Osteocyte (in vitro differentiated cells): ENCODE results near the gene RIN3. TPM values are rescaled to one million over a fixed set of nuclear protein-coding genes. Genes with fewer than 3 reads are reported as not detected.
A peak's percentile ranks its signal among the peaks of the same experiment; 100 is the strongest.
"Not testable (repeated sequence)": the region's sequence is repeated elsewhere in the genome, so short reads cannot be mapped to it uniquely, and the experiment has no call there.

Experiments
- DNase-seq: peaks from one replicate; pipeline ENCODE4 v3.0.0; 2021; ENCODE audit warnings: mixed read lengths; ENCODE audit not compliant: unreplicated experiment; ENCODE audit errors: extremely low spot score
- H3K27ac Mint-ChIP-seq: one replicate; pipeline ENCODE4 v1.8.0; 2021; ENCODE audit warnings: mild to moderate bottlenecking, mixed read lengths; ENCODE audit not compliant: unreplicated experiment
- H3K27me3 Mint-ChIP-seq: one replicate; pipeline ENCODE4 v1.8.0; 2021; ENCODE audit warnings: mixed read lengths; ENCODE audit not compliant: unreplicated experiment
- H3K36me3 Mint-ChIP-seq: one replicate; pipeline ENCODE4 v1.8.0; 2021; ENCODE audit warnings: mixed read lengths; ENCODE audit not compliant: unreplicated experiment
- H3K4me1 Mint-ChIP-seq: one replicate; pipeline ENCODE4 v1.8.0; 2021; ENCODE audit warnings: mixed read lengths; ENCODE audit not compliant: unreplicated experiment
- H3K4me3 Mint-ChIP-seq: one replicate; pipeline ENCODE4 v1.8.0; 2021; ENCODE audit warnings: mild to moderate bottlenecking, moderate library complexity, mixed read lengths; ENCODE audit not compliant: unreplicated experiment
- H3K9me3 Mint-ChIP-seq: one replicate; pipeline ENCODE4 v1.8.0; 2021; ENCODE audit warnings: mixed read lengths; ENCODE audit not compliant: unreplicated experiment
- total RNA-seq: library from RNA; stranded (reverse); gene quantifications from 2 replicates; pipeline ENCODE4 v1.2.1, GENCODE V29; 2021
- TF ChIP-seq, protein P1 (sequence below): fragments of 200-600 bp; sonication (generic); IDR thresholded peaks from 2 replicates; pipeline ENCODE4 v1.5.0; 2021; ENCODE audit warnings: antibody characterized with exemption, mild to moderate bottlenecking, moderate library complexity

RIN3 gene
- total RNA-seq, 1 donor from 2014 or later, result 26.7 TPM

GRCh38 chr14:92714739-92715307 is 201.2 kb downstream of the RIN3 start:
- not testable (repeated sequence) for H3K36me3 Mint-ChIP-seq, H3K9me3 Mint-ChIP-seq, H3K27ac Mint-ChIP-seq, H3K4me1 Mint-ChIP-seq, DNase-seq, H3K4me3 Mint-ChIP-seq, H3K27me3 Mint-ChIP-seq
- TF ChIP-seq, protein P1, sequence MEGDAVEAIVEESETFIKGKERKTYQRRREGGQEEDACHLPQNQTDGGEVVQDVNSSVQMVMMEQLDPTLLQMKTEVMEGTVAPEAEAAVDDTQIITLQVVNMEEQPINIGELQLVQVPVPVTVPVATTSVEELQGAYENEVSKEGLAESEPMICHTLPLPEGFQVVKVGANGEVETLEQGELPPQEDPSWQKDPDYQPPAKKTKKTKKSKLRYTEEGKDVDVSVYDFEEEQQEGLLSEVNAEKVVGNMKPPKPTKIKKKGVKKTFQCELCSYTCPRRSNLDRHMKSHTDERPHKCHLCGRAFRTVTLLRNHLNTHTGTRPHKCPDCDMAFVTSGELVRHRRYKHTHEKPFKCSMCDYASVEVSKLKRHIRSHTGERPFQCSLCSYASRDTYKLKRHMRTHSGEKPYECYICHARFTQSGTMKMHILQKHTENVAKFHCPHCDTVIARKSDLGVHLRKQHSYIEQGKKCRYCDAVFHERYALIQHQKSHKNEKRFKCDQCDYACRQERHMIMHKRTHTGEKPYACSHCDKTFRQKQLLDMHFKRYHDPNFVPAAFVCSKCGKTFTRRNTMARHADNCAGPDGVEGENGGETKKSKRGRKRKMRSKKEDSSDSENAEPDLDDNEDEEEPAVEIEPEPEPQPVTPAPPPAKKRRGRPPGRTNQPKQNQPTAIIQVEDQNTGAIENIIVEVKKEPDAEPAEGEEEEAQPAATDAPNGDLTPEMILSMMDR, result peak; percentile 67

DNA sequence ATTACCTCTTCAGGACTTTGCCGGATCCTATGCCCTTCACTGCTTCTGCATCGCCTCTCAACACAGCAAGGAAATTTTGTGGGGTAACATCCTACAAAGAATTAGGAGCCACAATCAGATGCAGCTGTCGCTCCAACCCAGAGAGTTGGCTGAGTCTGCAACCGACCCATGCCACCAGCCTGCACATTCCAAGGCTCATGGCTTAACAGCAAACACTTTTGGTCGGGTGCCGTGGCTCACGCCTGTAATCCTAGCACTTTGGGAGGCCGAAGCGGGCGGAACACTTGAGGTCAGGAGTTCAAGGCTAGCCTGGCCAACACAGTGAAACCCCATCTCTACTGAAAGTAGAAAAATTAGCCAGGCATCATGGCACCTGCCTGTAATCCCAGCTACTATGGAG is 202.6 kb downstream of the RIN3 start:
- no peak overlapping the region for H3K27ac Mint-ChIP-seq
- TF ChIP-seq, protein P1, result no peak
- no peaks in the 10 kb centered on the region for H3K9me3 Mint-ChIP-seq
- H3K4me1 Mint-ChIP-seq, result peaks cover 7% of the 10 kb centered on the region
- no peak for DNase-seq
- H3K36me3 Mint-ChIP-seq, result peaks cover 6% of the 10 kb centered on the region
- no peak overlapping the region for H3K4me3 Mint-ChIP-seq
- no peaks in the 10 kb centered on the region for H3K27me3 Mint-ChIP-seq

GRCh38 chr14:92717571-92718042 is 204.0 kb downstream of the RIN3 start:
- DNase-seq, result no peak
- Mint-ChIP-seq H3K9me3 (no peaks in the 10 kb centered on the region), H3K4me3 (no peak overlapping the region)

GRCh38 chr14:92718664-92719063 is 205.1 kb downstream of the RIN3 start:
- no peaks in the 10 kb centered on the region for H3K9me3 Mint-ChIP-seq
- no peak overlapping the region for H3K27ac Mint-ChIP-seq
- no peak overlapping the region for H3K4me3 Mint-ChIP-seq
- peaks cover 12% of the 10 kb centered on the region for H3K36me3 Mint-ChIP-seq
- TF ChIP-seq, protein P1, result no peak
- H3K27me3 Mint-ChIP-seq, result no peaks in the 10 kb centered on the region
- no peak for DNase-seq
- H3K4me1 Mint-ChIP-seq, result peaks cover 7% of the 10 kb centered on the region

More at GRCh38 chr14:92717571-92718042, 204.0 kb downstream of the RIN3 start:
- TF ChIP-seq, protein P1, result no peak
- peaks cover 7% of the 10 kb centered on the region for H3K4me1 Mint-ChIP-seq
- H3K27me3 Mint-ChIP-seq, result no peaks in the 10 kb centered on the region
- no peak overlapping the region for H3K27ac Mint-ChIP-seq
- peaks cover 10% of the 10 kb centered on the region for H3K36me3 Mint-ChIP-seq

GRCh38 chr14:92719421-92719820 is 205.8 kb downstream of the RIN3 start:
- Mint-ChIP-seq H3K27ac (no peak overlapping the region), H3K4me1 (peaks cover 7% of the 10 kb centered on the region)

More at GRCh38 chr14:92719421-92719820, 205.8 kb downstream of the RIN3 start:
- DNase-seq, result no peak
- H3K27me3 Mint-ChIP-seq, result no peaks in the 10 kb centered on the region
- no peak overlapping the region for H3K4me3 Mint-ChIP-seq
- H3K36me3 Mint-ChIP-seq, result peaks cover 10% of the 10 kb centered on the region
- no peaks in the 10 kb centered on the region for H3K9me3 Mint-ChIP-seq
- TF ChIP-seq, protein P1, result no peak
